ENCODE results near the gene NEMP2. TPM values are rescaled to one million over a fixed set of nuclear protein-coding genes. Genes with fewer than 3 reads are reported as not detected.

Gene NEMP2
- total RNA-seq = 3.9 and 5.6 TPM in 2 replicates

- DNase-seq (ENCODE audit: low read depth) = peak; percentile 53
- no peak for TF ChIP-seq CTCF (IDR thresholded peaks at IDR 0.05; ENCODE audit: insufficient read depth, low read depth, low read length)
- H3K4me3 ChIP-seq (ENCODE audit: low read depth, low read length) = peak within 1 kb of the TSS; percentile 70
Observed at GRCh38 chr2:190534310-190535120, at the start of gene NEMP2. Gene NEMP2, minus strand, starts transcription at chr2:190534722. Its CDS starts 67 bp downstream, at chr2:190534655.

- no peak for DNase-seq (ENCODE audit: low read depth)
- H3K4me3 ChIP-seq (ENCODE audit: low read depth, low read length) = no peak overlapping the region
- TF ChIP-seq CTCF (IDR thresholded peaks at IDR 0.05; ENCODE audit: insufficient read depth, low read depth, low read length) = no peak
Observed at GRCh38 chr2:190583507-190584337, 49.2 kb upstream of the NEMP2 start.

- no peak overlapping the region for H3K4me3 ChIP-seq (ENCODE audit: low read depth, low read length)
- peak; percentile 36 for DNase-seq (ENCODE audit: low read depth)
- TF ChIP-seq CTCF (IDR thresholded peaks at IDR 0.05; ENCODE audit: insufficient read depth, low read depth, low read length) = no peak
Observed at GRCh38 chr2:190582736-190583506, 48.4 kb upstream of the NEMP2 start.

- no peak for TF ChIP-seq CTCF (IDR thresholded peaks at IDR 0.05; ENCODE audit: insufficient read depth, low read depth, low read length)
- peak; percentile 28 for DNase-seq (ENCODE audit: low read depth)
- H3K4me3 ChIP-seq (ENCODE audit: low read depth, low read length) = no peak overlapping the region
Observed at GRCh38 chr2:190582019-190582418, 47.5 kb upstream of the NEMP2 start.

GRCh38 chr2:190579915-190580846, 45.7 kb upstream of the NEMP2 start:
- no peak for TF ChIP-seq CTCF (IDR thresholded peaks at IDR 0.05; ENCODE audit: insufficient read depth, low read depth, low read length)
- no peak overlapping the region for H3K4me3 ChIP-seq (ENCODE audit: low read depth, low read length)
- no peak for DNase-seq (ENCODE audit: low read depth)

- no peak for TF ChIP-seq CTCF (IDR thresholded peaks at IDR 0.05; ENCODE audit: insufficient read depth, low read depth, low read length)
- no peak for DNase-seq (ENCODE audit: low read depth)
- no peak overlapping the region for H3K4me3 ChIP-seq (ENCODE audit: low read depth, low read length)
Observed at GRCh38 chr2:190579058-190579410, 44.5 kb upstream of the NEMP2 start.

Measured in fibroblast of villous mesenchyme (primary cell).